OCI-LY7 (cell line): Measurements from ENCODE around the gene SEMA6B. TPM values are rescaled to one million over a fixed set of nuclear protein-coding genes. Genes with fewer than 3 reads are reported as not detected.
A peak's percentile ranks its signal among the peaks of the same experiment; 100 is the strongest.

Experiments
- BruUV-seq: library from RNA; stranded (reverse); fragments of 400-500 nt; replicated peaks from 2 replicates; lab custom pipeline; 2021; lab: Mats Ljungman, UMichigan
- CTCF ChIA-PET: fragments of 300-600 bp; sonication (Branson Sonifier 250); formaldehyde crosslinking; loops from one replicate; lab custom pipeline; 2022; ENCODE audit warnings: antibody characterized with exemption; ENCODE audit not compliant: unreplicated experiment; lab: Charles Lee
- POLR2A ChIA-PET: fragments of 300-600 bp; sonication (Branson Sonifier 250); formaldehyde crosslinking; loops from one replicate; lab custom pipeline; 2022; ENCODE audit warnings: antibody characterized with exemption; lab: Charles Lee
- DNase-seq: peaks from one replicate; pipeline ENCODE4 v3.0.0-alpha.2; 2015; ENCODE audit warnings: low spot score
- H2AFZ ChIP-seq: fragments of 200-600 bp; sonication (generic), shearing (Covaris generic); 2 replicates; pipeline ENCODE4 v1.6.1; 2014; ENCODE audit warnings: mild to moderate bottlenecking, antibody characterized with exemption, low read length, moderate library complexity
- H3K27ac ChIP-seq: fragments of 200-600 bp; sonication (generic); 2 replicates; pipeline ENCODE4 v1.5.1; 2014; ENCODE audit warnings: mixed run types, low read depth, mild to moderate bottlenecking, moderate library complexity, low read length, inconsistent platforms; ENCODE audit not compliant: poor library complexity, severe bottlenecking
- H3K36me3 ChIP-seq: fragments of 200-600 bp; sonication (generic); 2 replicates; pipeline ENCODE4 v1.6.1; 2014; ENCODE audit warnings: mild to moderate bottlenecking, antibody characterized with exemption, low read length, moderate library complexity, mixed read lengths; ENCODE audit not compliant: insufficient read depth
- H3K4me1 ChIP-seq: fragments of 200-600 bp; sonication (generic); 2 replicates; pipeline ENCODE4 v1.5.1; 2014; ENCODE audit warnings: mild to moderate bottlenecking, low read length; ENCODE audit not compliant: insufficient read depth, poor library complexity, severe bottlenecking
- H3K4me2 ChIP-seq: fragments of 200-600 bp; sonication (generic); 2 replicates; pipeline ENCODE4 v1.6.1; 2014; ENCODE audit warnings: mild to moderate bottlenecking, low read length
- H3K4me3 ChIP-seq: fragments of 200-600 bp; sonication (generic); 2 replicates; pipeline ENCODE4 v1.5.1; 2014; ENCODE audit warnings: mild to moderate bottlenecking, low read depth, low read length; ENCODE audit not compliant: poor library complexity, severe bottlenecking
- H3K79me2 ChIP-seq: fragments of 200-600 bp; sonication (generic); 2 replicates; pipeline ENCODE4 v1.6.1; 2016; ENCODE audit warnings: low read depth, mild to moderate bottlenecking, low read length, moderate library complexity, mixed read lengths; ENCODE audit not compliant: insufficient read depth
- H3K9me2 ChIP-seq: fragments of 200-600 bp; sonication (generic); 2 replicates; pipeline ENCODE4 v1.6.1; 2016; ENCODE audit warnings: mild to moderate bottlenecking, low read length, mixed read lengths; ENCODE audit not compliant: insufficient read depth
- H3K9me3 ChIP-seq: fragments of 200-600 bp; sonication (generic); 2 replicates; pipeline ENCODE4 v1.6.1; 2014; ENCODE audit warnings: mild to moderate bottlenecking, mixed run types, low read length, mixed read lengths
- H4K20me1 ChIP-seq: fragments of 200-600 bp; sonication (generic); 2 replicates; pipeline ENCODE4 v1.6.1; 2014; ENCODE audit warnings: mild to moderate bottlenecking, antibody characterized with exemption, low read length, moderate library complexity, mixed read lengths; ENCODE audit not compliant: insufficient read depth
- CTCF ChIP-seq: fragments of 200-600 bp; sonication (generic); conservative IDR thresholded peaks from 2 replicates; pipeline ENCODE4 v1.5.1; 2014; ENCODE audit warnings: mild to moderate bottlenecking, antibody characterized with exemption, low read length, moderate library complexity, mixed read lengths
- EZH2phosphoT487 ChIP-seq: fragments of 200-600 bp; sonication (generic); IDR thresholded peaks from 2 replicates; pipeline ENCODE4 v1.6.1; 2018; ENCODE audit warnings: low read depth, borderline replicate concordance, mild to moderate bottlenecking, mixed run types, antibody characterized with exemption, low read length, moderate library complexity, mixed read lengths
- intact Hi-C: fragments of 100-400 bp; cut with micrococcal nuclease; formaldehyde crosslinking; loops from one replicate; pipeline ENCODE4 v1.10.0; 2022; ENCODE audit not compliant: unreplicated experiment
- total RNA-seq, 2 experiments: library from RNA; depleted of rRNA in 1 of 2; stranded (reverse); fragments of >200 nt in 1 of 2; shearing (Covaris generic) in 1 of 2; gene quantifications; 2 replicates each; pipeline ENCODE4 v1.2.3, GENCODE V29; 2014 to 2022

SEMA6B gene
- total RNA-seq, 2 experiments from 2014 or later, result not detected

GRCh38 chr19:4577020-4577782 lies 17.7 kb upstream of the SEMA6B start:
- Histone ChIP-seq H4K20me1 (no peaks in the 10 kb centered on the region), H2AFZ (no peak overlapping the region), H3K79me2 (no peaks in the 10 kb centered on the region), H3K4me2 (no peak overlapping the region), H3K4me1 (no peaks in the 10 kb centered on the region), H3K4me3 (no peak overlapping the region), H3K27ac (no peak overlapping the region), H3K36me3 (no peaks in the 10 kb centered on the region), H3K9me2 (no peaks in the 10 kb centered on the region), H3K9me3 (no peaks in the 10 kb centered on the region)
- intact Hi-C loops, result no loop called here
- DNase-seq, result no peak
- no peak for TF ChIP-seq CTCF
- no peak for TF ChIP-seq EZH2phosphoT487
- POLR2A ChIA-PET, result interaction anchor here (0.6 kb wide), 1 partner anchor 1501 kb away, joined by 7 read pairs; no protein-coding TSS in a partner anchor
- CTCF ChIA-PET, result interaction anchor here (1.0 kb wide), 1 partner anchor 60 kb away, joined by 3 read pairs; no protein-coding TSS in a partner anchor
- BruUV-seq, result no TSS peak

DNA sequence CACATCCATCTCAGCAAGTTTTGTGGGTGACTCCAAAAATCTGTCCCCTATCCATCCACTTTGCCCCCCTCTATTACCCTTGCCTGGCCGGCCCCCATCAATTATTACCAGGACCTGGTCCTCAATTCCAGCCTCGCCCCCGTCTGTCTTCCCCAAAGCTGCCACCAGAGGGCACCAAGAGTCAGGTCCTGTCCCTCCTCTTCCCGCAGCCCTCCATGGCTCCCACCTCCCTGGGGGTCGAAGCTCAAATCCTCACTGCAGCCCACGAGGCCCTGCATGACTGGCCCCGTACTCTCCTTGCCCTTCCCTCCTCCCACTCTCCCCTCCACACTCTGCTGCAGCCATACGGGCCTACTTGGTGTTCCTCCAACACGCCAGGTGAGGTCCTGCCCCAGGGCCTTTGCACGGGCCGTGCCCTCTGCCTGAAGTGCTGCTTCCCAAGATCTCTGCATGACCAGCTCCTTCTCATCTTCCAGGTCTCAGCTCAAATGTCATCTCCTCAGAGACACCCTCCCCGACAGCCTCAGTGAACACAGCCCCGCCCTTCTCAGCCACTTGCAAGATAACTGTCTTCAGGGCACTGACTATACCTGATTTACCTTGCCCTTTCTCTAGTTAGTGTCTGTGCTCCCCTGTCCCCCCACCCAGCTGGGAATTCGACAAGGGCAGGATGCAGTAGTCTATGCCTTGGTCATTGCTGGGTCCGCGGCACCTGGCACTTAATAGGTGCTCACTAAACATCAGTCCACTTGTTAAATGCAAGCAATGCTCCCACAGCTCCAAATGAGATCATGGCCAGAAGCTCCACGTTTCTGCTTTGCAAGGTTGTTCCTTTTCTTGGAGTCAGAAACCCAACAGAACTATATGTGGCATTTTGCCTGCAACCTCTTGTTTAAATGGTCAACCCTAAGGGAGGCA lies 16.8 kb upstream of the SEMA6B start:
- intact Hi-C loops, result no loop called here
- no peaks in the 10 kb centered on the region for H4K20me1 ChIP-seq
- no peaks in the 10 kb centered on the region for H3K36me3 ChIP-seq
- no peaks in the 10 kb centered on the region for H3K9me3 ChIP-seq
- POLR2A ChIA-PET, result no interaction called here
- H3K4me2 ChIP-seq, result no peak overlapping the region
- TF ChIP-seq CTCF (peak; percentile 81), EZH2phosphoT487 (no peak)
- peak; percentile 47 for DNase-seq
- no TSS peak for BruUV-seq
- no peaks in the 10 kb centered on the region for H3K4me1 ChIP-seq
- H3K4me3 ChIP-seq, result no peak overlapping the region
- H2AFZ ChIP-seq, result no peak overlapping the region
- CTCF ChIA-PET, result no interaction called here
- H3K9me2 ChIP-seq, result no peaks in the 10 kb centered on the region
- no peaks in the 10 kb centered on the region for H3K79me2 ChIP-seq
- H3K27ac ChIP-seq, result no peak overlapping the region
